NOMO-1 (cell line): ENCODE data around the gene KLF7.

Source experiments
- DNase-seq, 2 experiments: peaks; one replicate each; lab custom pipeline; 2025; ENCODE audit not compliant: unreplicated experiment in 2 of 2; lab: John Stamatoyannopoulos, UW

The KLF7 gene

GRCh38 chr2:207103132-207103531 is 62.6 kb downstream of the KLF7 start:
- DNase-seq = no peak

DNA sequence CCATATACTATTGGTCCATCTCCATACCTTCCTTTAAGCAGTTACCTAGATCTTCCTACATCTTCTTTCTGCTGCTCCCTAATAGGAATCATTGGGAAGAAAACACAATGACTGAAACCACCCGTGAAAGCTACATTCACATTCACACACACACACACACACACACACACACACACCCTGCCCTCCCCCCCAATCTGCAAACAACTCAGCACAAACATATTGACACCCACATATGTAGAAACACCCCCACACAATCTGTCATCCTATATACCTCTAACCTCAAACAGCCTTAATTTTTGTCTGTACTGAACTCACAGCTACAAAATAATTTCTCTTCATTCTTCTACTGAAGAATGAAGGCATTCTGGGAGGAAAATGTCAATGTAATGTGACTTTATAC is 63.8 kb downstream of the KLF7 start:
- DNase-seq = no peak

- DNase-seq = no peak
These were observed 68.5 kb downstream of the KLF7 start for GRCh38 chr2:207097278-207097677.

DNA sequence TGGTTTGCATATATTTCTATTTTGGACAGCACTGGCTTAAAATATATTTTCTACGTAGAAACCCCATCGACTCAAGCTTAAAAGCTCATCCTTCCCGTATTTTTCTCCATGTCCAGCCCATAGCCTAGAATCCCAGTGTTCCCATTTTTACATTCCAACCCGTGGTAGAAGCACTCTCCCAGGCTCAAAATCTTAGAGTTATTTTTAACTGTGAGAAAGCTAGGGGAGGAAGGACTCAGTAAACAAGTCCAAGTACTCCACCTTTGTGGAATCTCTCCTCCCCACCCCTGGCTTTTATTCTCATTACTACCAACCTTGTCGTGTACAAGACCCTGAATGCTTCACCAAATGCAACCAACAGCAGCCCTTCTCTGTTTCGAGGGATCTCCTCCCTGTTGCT is 69.8 kb downstream of the KLF7 start:
- DNase-seq = no peak

- no peak for DNase-seq
These were observed 72.5 kb downstream of the KLF7 start for GRCh38 chr2:207093234-207093633.

GRCh38 chr2:207092818-207093217 is 72.9 kb downstream of the KLF7 start:
- DNase-seq = no peak

DNA sequence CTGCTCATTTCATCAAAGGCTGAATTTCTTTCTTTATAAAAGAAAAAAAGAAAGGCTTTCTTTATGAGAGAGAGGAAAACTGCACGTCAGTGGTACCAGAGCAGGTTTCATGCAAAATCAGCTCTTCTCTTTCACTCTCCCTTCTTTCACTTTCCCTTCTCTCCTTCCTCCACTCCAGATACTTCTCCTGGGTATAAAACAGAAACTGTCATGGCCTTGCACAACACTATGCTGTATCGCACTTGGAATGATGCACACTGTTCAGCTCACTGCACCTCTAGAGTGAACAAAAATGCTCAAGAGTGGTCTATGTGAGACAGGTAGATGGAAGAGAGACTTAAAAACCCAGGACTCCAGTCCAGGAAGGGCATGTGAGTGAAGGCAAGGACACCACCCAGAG is 73.8 kb downstream of the KLF7 start:
- no peak for DNase-seq

- DNase-seq = no peak
These were observed 74.6 kb downstream of the KLF7 start for GRCh38 chr2:207091176-207091575.

GRCh38 chr2:207090389-207090788 is 75.4 kb downstream of the KLF7 start:
- no peak for DNase-seq

DNA sequence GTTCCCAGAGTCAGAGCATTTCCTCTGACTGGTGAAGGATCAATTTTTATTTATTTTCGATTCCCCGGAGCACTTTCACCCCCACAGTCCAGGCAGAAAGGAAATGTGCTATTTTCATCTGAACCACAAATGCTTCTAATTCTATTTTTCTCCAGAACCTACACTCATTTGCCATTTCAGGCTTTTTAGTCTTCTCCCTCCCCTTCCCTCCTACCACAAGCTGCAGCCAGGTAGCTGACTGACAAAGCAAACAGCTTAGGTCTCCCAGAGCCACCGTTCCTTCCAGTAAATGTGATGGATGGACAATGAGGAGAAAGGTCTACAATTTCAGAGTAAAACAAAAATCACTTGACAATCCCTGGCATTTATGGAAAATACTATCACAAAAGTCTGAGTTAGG is 76.9 kb downstream of the KLF7 start:
- no peak for DNase-seq

DNA sequence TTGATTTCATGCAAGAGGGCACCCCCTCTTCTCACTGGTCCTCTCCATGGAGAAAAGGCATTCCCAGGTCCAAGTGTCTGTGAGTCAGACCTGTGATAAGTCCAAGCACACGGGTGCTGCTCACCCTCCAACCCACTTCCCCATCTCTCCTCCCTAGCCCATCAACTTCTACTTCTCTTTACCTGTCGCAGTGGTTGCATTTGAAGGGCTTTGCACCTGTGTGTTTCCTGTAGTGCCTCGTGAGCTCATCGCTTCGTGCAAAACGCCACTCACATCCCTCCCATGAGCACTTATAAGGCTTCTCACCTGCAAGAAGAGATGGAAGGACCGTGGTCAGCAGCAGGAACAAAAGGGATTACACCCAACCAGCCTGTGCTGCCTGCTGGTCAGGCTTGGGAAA is 77.5 kb downstream of the KLF7 start:
- no peak for DNase-seq

GRCh38 chr2:207087046-207087902 is 78.5 kb downstream of the KLF7 start:
- no peak for DNase-seq

GRCh38 chr2:207086136-207086535 is 79.6 kb downstream of the KLF7 start:
- no peak for DNase-seq

DNA sequence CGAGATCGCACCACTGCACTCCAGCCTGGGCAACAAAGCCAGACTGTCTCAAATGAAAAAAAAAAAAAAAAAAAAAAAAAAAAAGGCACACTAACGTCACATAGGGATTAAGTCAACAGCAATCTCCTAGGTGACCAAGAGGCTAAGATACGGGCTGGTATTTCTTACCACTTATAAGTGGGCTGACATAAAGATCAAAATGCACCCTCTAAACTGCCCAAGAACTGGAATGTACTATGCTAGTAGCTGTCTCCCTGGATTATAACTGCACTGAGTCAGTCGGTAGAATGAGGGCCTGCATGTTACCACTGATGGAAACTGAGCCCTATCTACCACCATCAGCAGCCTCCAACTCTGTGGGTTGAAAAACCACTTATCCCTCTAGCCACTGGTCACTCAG is 80.6 kb downstream of the KLF7 start:
- DNase-seq = no peak

DNA sequence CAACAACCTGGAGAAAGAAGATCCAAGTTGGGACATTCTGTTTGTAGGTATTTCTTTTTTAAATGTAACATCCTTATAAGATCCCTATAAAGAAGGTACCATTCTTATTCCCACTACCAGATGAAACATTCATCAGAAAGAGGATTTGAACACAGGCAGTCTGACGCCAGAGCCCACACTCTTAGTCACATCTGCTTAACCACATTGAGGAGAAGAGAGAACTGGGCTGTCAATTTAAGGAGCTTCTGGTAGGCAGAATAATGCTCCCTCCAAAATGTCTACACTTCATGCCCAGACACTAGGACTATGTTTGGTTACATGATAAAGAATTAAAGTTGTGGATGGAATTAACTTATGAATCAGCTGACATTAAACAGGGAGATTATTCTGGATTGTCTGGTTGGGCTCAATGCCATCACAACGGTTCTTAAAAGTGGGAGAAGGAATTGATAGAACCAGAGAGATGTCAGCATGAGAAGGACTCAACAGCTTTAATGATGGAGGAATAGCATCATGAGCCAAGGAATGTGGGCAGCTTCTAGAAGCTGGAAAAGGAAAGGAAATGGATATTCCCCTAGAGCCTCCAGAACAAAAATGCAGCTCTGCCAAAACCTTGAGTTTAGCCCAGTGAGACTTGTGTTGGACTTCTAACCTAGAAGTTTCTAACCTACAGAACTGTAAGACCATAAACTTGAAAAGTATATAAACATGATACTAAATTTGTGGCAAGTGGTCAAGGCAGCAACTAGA is 82.2 kb downstream of the KLF7 start:
- DNase-seq = no peak

DNA sequence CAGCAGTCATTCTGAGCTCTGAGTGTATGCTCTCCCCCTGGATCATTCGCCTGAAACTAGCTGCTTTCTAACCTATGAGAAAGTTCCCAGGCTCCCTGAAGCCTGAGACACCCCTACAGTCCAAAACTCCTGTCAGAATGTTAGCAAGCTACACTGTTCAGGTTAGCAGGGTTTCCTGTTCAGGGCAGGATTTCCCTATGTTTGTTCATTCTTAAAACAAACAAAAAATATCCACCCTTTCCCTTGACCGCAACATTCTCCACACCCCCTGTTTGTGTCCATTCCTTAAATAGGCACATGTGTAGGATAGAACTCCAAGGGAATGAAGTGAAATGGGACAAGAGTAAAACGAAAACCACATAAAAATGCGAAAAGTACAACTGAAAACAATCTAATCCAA is 83.1 kb downstream of the KLF7 start:
- no peak for DNase-seq

GRCh38 chr2:207078186-207078798 is 87.5 kb downstream of the KLF7 start:
- DNase-seq = no peak

DNA sequence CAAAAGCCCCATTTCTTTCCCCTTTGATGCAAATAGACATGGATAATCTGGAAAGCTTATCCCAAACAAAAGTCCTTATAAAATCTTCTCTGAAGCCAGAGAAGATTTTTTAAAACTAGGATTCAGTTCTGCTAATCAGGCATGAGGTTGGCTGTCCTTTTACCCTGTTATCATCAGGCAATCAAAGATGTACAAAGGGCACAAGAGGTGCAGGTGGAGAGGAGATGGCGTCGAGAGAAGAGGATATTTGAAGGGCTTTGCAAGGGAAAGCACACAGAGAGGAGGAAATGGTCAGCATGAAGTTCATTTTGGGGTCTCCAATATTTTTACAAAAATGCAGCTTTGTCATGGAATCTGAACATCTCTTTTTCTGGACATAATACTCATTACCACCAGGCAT is 88.5 kb downstream of the KLF7 start:
- DNase-seq = no peak

DNA sequence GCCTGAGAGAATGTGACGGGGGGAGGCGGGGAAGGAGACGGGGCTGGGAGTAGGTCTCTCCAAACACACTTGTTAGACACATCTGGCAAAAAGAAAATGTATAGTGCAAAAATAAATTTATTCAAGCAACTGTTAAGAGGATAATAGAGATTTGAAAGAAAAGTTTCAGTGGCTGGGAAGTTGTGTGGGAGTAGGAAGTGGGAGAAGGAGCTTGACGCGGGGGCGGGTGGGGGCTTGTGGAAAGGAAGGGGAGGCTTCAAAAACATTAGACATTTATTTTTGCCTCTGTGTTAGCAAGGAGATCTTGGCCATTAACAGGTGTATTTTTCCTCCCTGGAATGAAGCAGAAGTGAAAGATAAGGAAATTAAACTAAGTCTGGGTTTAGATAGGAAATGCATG is 90.3 kb downstream of the KLF7 start:
- no peak for DNase-seq

DNA sequence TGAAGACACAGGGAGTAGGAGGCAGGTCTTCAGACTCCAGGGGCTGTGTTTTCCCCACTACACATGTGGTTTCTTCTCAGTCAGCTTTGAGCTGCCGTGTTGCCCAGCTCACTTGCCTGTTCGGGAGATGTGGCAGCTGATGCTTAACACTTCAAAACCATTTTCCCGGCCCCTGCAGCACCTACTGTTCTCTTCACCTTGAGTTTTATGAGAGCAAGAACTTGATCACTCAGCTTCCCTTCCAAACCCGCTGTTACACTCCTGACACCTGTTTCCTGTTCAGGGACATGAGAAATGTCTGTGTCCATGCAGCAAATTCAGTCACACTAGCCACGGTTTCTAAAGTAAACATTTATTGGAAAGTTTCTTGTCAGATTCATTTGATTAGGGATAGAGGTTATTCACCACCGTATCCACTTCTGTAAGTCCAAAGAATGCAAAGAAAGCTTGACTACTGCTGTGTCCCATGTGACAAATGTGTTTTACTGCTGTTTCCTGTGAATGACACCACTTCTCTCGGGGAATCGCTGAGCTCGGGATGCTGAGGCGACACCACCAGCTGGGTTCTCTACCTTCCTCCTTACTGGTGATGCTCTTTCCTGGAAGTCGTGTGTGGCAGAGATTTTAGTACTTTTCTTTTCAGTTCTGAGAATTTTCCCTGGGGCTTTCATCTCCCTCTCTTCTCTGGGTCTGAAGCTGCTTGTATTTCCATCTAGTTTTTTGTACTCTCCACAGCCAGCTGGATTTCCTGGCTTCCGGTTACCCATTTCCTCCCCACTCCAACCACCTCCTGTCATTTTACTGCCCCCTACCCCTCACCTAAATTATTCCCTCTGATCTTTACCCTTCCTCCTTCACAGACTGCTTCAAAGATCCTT is 91.7 kb downstream of the KLF7 start:
- DNase-seq = peak in 1 of 2 experiments; percentile 9

DNA sequence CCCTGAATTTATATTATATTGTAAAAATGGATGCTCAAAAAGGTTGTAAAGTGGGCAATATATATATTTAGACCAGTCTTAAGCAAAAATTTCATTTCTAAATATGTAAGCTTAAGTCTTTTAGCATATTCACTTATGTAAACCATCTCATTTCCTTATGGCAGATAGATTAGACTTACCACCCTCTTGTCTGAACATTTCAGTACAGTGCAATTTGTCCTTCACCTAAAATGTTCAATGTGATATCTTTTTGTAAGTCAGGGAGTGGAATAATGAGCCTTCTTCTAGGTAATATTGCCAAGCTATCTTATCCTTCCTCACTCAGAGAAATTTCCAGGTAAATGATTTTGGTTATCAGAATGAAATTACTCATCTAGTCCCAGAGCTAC is 92.3 kb downstream of the KLF7 start:
- DNase-seq = no peak
